CD4-positive, alpha-beta memory T cell (primary cell): ENCODE data around the gene PLD1. TPM values are rescaled to one million over a fixed set of nuclear protein-coding genes. Genes with fewer than 3 reads are reported as not detected.
"Not testable (repeated sequence)": the region's sequence is repeated elsewhere in the genome, so short reads cannot be mapped to it uniquely, and the experiment has no call there.

ENCODE experiments used
- CTCF ChIA-PET: fragments of 350-600 bp; sonication (Branson Sonifier 250); formaldehyde crosslinking; loops from one replicate; lab custom pipeline; 2021; ENCODE audit warnings: inconsistent platforms; ENCODE audit not compliant: partially characterized antibody; lab: Charles Lee
- POLR2A ChIA-PET: fragments of 350-600 bp; sonication (Branson Sonifier 250); formaldehyde crosslinking; loops from one replicate; lab custom pipeline; 2021; ENCODE audit not compliant: partially characterized antibody; lab: Charles Lee
- DNase-seq, 5 donors: peaks; one replicate each; pipeline versions ENCODE4 v3.0.0 to v3.0.0-alpha.2; 2020 to 2022; ENCODE audit warnings: mixed read lengths in 1 of 5
- H3K27ac ChIP-seq: one replicate; pipeline ENCODE4 v1.7.0; 2013; ENCODE audit warnings: low read depth, low read length
- H3K27me3 ChIP-seq: 2 replicates; pipeline ENCODE4 v1.7.0; 2013; ENCODE audit warnings: mild to moderate bottlenecking, low read length, moderate library complexity; ENCODE audit not compliant: insufficient read depth
- H3K36me3 ChIP-seq: 2 replicates; pipeline ENCODE4 v1.7.0; 2013; ENCODE audit warnings: mild to moderate bottlenecking, low read length, moderate library complexity; ENCODE audit not compliant: insufficient read depth
- H3K4me1 ChIP-seq: 2 replicates; pipeline ENCODE4 v1.7.0; 2013; ENCODE audit warnings: mild to moderate bottlenecking, low read length, moderate library complexity; ENCODE audit not compliant: insufficient read depth
- H3K4me3 ChIP-seq, 2 donors: one replicate each; pipeline ENCODE4 v1.7.0; 2013; ENCODE audit warnings: low read length in 2 of 2, mild to moderate bottlenecking in 1 of 2
- H3K9me3 ChIP-seq, 2 donors: one replicate each; pipeline ENCODE4 v1.7.0; 2013; ENCODE audit warnings: low read length in 2 of 2, control low read depth in 1 of 2; ENCODE audit not compliant: control insufficient read depth in 1 of 2
- H3K27ac Mint-ChIP-seq, 7 donors: one replicate each; pipeline ENCODE4 v1.8.0; 2020 to 2021; ENCODE audit warnings: mixed read lengths in 7 of 7, mild to moderate bottlenecking in 6 of 7, inconsistent platforms in 3 of 7, moderate library complexity in 3 of 7
- H3K27me3 Mint-ChIP-seq, 2 donors: one replicate each; pipeline ENCODE4 v1.8.0; 2020 to 2021; ENCODE audit warnings: mixed read lengths in 2 of 2
- H3K36me3 Mint-ChIP-seq, 2 donors: one replicate each; pipeline ENCODE4 v1.8.0; 2020 to 2021; ENCODE audit warnings: mixed read lengths in 2 of 2, inconsistent platforms in 1 of 2, mild to moderate bottlenecking in 1 of 2
- H3K4me1 Mint-ChIP-seq, 4 donors: one replicate each; pipeline ENCODE4 v1.8.0; 2020 to 2021; ENCODE audit warnings: mixed read lengths in 4 of 4, mild to moderate bottlenecking in 1 of 4
- H3K4me3 Mint-ChIP-seq, 8 donors: one replicate each; pipeline ENCODE4 v1.8.0; 2020 to 2021; ENCODE audit warnings: mixed read lengths in 8 of 8, mild to moderate bottlenecking in 7 of 8, moderate library complexity in 6 of 8, inconsistent platforms in 3 of 8
- H3K9me3 Mint-ChIP-seq, 8 donors: one replicate each; pipeline ENCODE4 v1.8.0; 2020 to 2021; ENCODE audit warnings: mixed read lengths in 8 of 8, mild to moderate bottlenecking in 5 of 8, inconsistent platforms in 3 of 8, moderate library complexity in 1 of 8
- intact Hi-C: fragments of 100-400 bp; cut with micrococcal nuclease; formaldehyde crosslinking; loops from one replicate; pipeline ENCODE4 v1.15.1; 2023
- polyA plus RNA-seq, 2 donors: library from polyadenylated mRNA; unstranded; fragments of 300-500 nt; fragmentation: Illumina TruSeq; gene quantifications; one replicate each; pipeline ENCODE4 v1.2.3, GENCODE V29; 2021
- total RNA-seq, 2 experiments: library from RNA; stranded (reverse); gene quantifications; one replicate each; pipeline ENCODE4 v1.2.3, GENCODE V29; 2021

The PLD1 gene
- total and polyA plus RNA-seq, 4 experiments from 2014 or later: 1.2 to 2.0 (median 1.3) TPM; not detected in 1

DNA sequence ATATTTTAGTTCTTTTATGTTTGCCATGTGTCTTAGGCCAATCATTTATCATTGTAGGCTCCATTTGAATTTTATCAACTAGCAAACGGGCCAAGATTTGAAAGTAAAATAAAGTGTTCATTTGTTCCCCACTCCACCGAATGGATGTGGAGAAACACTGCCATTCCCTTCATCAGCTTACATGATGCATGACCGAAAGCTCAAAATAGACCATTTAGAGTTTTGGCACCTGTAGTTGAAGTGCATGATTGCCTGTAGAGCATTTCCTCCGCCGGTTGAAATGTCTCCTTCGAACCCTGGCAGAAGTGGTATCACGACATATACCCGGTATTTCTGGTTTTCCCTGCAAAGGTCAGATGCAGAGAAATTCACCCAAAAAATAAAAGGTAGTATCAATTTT, 165.6 kb downstream of the PLD1 start:
- Histone ChIP-seq H3K4me3 (no peak overlapping the region), H3K27me3 (no peaks in the 10 kb centered on the region), H3K36me3 (no peaks in the 10 kb centered on the region), H3K4me1 (no peaks in the 10 kb centered on the region), H3K27ac (no peak overlapping the region), H3K9me3 (no peaks in the 10 kb centered on the region)
- intact Hi-C loops: loop anchor here (5.0 kb wide), 1 partner anchor 833 kb away; no protein-coding TSS in a partner anchor
- CTCF ChIA-PET: interaction anchor here (1.6 to 4.6 kb wide), 2 partner anchors 11 to 697 kb away, joined by 4 to 18 read pairs; no protein-coding TSS in a partner anchor
- no peaks in the 10 kb centered on the region for H3K4me1 Mint-ChIP-seq
- H3K9me3 Mint-ChIP-seq: no peaks in the 10 kb centered on the region
- no peaks in the 10 kb centered on the region for H3K36me3 Mint-ChIP-seq
- H3K27me3 Mint-ChIP-seq: no peaks in the 10 kb centered on the region
- POLR2A ChIA-PET: no interaction called here
- no peak overlapping the region for H3K4me3 Mint-ChIP-seq
- no peak for DNase-seq
- no peak overlapping the region for H3K27ac Mint-ChIP-seq

GRCh38 chr3:171643681-171644080, 166.6 kb downstream of the PLD1 start:
- intact Hi-C loops: no loop called here
- no peaks in the 10 kb centered on the region for H3K27me3 ChIP-seq
- CTCF ChIA-PET: interaction anchor here (1.2 to 4.6 kb wide), 2 partner anchors 190 to 698 kb away, joined by 3 to 18 read pairs; no protein-coding TSS in a partner anchor
- DNase-seq: no peak
- Mint-ChIP-seq H3K36me3 (no peaks in the 10 kb centered on the region), H3K27ac (no peak overlapping the region), H3K9me3 (no peaks in the 10 kb centered on the region), H3K27me3 (no peaks in the 10 kb centered on the region), H3K4me3 (no peak overlapping the region), H3K4me1 (no peaks in the 10 kb centered on the region)
- no peak overlapping the region for H3K4me3 ChIP-seq
- POLR2A ChIA-PET: no interaction called here
- no peaks in the 10 kb centered on the region for H3K36me3 ChIP-seq
- H3K9me3 ChIP-seq: no peaks in the 10 kb centered on the region
- no peaks in the 10 kb centered on the region for H3K4me1 ChIP-seq
- H3K27ac ChIP-seq: no peak overlapping the region

DNA sequence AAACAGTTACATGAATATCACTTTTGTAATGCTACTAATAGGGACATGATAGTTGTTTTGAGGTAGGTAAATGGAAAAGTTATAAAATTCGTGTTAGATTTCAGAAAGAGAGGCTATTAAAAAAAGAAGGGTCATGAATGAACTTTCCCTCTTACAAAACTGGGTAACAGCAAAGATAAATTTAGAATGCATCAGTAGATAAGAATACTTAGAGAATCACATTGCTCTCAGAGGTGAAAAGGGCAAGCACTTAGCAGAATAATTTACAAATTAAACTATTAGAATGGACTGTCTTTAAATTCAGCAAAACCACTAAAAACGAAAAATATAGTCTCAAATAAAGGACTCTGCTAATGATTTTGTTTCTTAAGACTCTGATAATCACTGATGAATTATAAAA, 167.2 kb downstream of the PLD1 start:
- no peaks in the 10 kb centered on the region for H3K4me1 Mint-ChIP-seq
- no peaks in the 10 kb centered on the region for H3K9me3 Mint-ChIP-seq
- H3K4me3 Mint-ChIP-seq: no peak overlapping the region
- ChIA-PET POLR2A (no interaction called here), CTCF (interaction anchor here (1.2 to 4.6 kb wide), 2 partner anchors 191 to 698 kb away, joined by 3 to 18 read pairs; no protein-coding TSS in a partner anchor)
- no peak overlapping the region for H3K27ac Mint-ChIP-seq
- intact Hi-C loops: no loop called here
- no peaks in the 10 kb centered on the region for H3K27me3 ChIP-seq
- no peak for DNase-seq
- no peak overlapping the region for H3K4me3 ChIP-seq
- H3K9me3 ChIP-seq: no peaks in the 10 kb centered on the region
- H3K36me3 Mint-ChIP-seq: no peaks in the 10 kb centered on the region
- H3K27ac ChIP-seq: no peak overlapping the region
- H3K36me3 ChIP-seq: no peaks in the 10 kb centered on the region
- H3K4me1 ChIP-seq: no peaks in the 10 kb centered on the region
- H3K27me3 Mint-ChIP-seq: no peaks in the 10 kb centered on the region

GRCh38 chr3:171640520-171641412, 169.5 kb downstream of the PLD1 start:
- Histone ChIP-seq H3K27ac (no peak overlapping the region), H3K4me3 (no peak overlapping the region), H3K9me3 (no peaks in the 10 kb centered on the region), H3K36me3 (no peaks in the 10 kb centered on the region), H3K4me1 (no peaks in the 10 kb centered on the region), H3K27me3 (no peaks in the 10 kb centered on the region)
- peaks cover 0 to 2% (median 0%) of the 10 kb centered on the region in 8 donors for H3K9me3 Mint-ChIP-seq
- H3K27me3 Mint-ChIP-seq: no peaks in the 10 kb centered on the region
- DNase-seq: no peak
- H3K4me1 Mint-ChIP-seq: peaks cover 0 to 4% (median under 1%) of the 10 kb centered on the region in 4 donors
- intact Hi-C loops: no loop called here
- H3K36me3 Mint-ChIP-seq: no peaks in the 10 kb centered on the region
- H3K4me3 Mint-ChIP-seq: no peak overlapping the region
- POLR2A ChIA-PET: no interaction called here
- H3K27ac Mint-ChIP-seq: no peak overlapping the region
- CTCF ChIA-PET: interaction anchor here (1.4 kb wide), 1 partner anchor 700 kb away, joined by 4 read pairs; no protein-coding TSS in a partner anchor

- no peak for DNase-seq
- Mint-ChIP-seq H3K9me3 (peaks cover 0 to 2% (median 0%) of the 10 kb centered on the region in 8 donors), H3K27ac (no peak overlapping the region), H3K36me3 (no peaks in the 10 kb centered on the region), H3K27me3 (no peaks in the 10 kb centered on the region), H3K4me1 (peaks cover 0 to 4% (median under 1%) of the 10 kb centered on the region in 4 donors), H3K4me3 (no peak overlapping the region)
- ChIA-PET CTCF (interaction anchor here (0.9 kb wide), 1 partner anchor 9 kb away, joined by 3 read pairs; no protein-coding TSS in a partner anchor), POLR2A (no interaction called here)
- Histone ChIP-seq H3K4me1 (no peaks in the 10 kb centered on the region), H3K36me3 (no peaks in the 10 kb centered on the region), H3K27ac (no peak overlapping the region), H3K4me3 (no peak overlapping the region), H3K9me3 (no peaks in the 10 kb centered on the region), H3K27me3 (no peaks in the 10 kb centered on the region)
- intact Hi-C loops: no loop called here
Observed at GRCh38 chr3:171636666-171637065, 173.6 kb downstream of the PLD1 start.

DNA sequence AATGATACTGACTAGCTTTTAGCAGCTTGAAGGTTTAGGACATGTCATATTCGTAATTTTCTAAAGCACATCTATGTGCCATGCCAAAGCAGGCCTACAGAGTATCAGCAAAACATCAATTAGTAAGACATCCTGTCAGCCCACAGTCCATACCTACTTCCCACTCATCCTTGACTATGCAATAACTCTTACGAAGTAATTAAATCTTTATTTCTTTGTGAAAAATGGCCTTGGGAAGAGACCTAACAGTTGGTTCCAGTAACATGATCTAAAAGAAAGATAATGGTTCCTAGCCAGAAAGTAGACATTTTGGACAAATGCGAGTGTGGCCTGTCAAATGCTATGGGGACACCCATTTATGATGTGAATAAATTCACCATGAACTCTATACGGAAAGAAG, 177.5 kb downstream of the PLD1 start:
- CTCF ChIA-PET: no interaction called here
- H3K27me3 ChIP-seq: no peaks in the 10 kb centered on the region
- H3K9me3 Mint-ChIP-seq: peaks cover 0 to 5% (median 0%) of the 10 kb centered on the region in 8 donors
- no peak overlapping the region for H3K4me3 Mint-ChIP-seq
- no peaks in the 10 kb centered on the region for H3K4me1 ChIP-seq
- H3K4me3 ChIP-seq: no peak overlapping the region
- no peaks in the 10 kb centered on the region for H3K36me3 Mint-ChIP-seq
- H3K27ac Mint-ChIP-seq: no peak overlapping the region
- POLR2A ChIA-PET: no interaction called here
- H3K9me3 ChIP-seq: no peaks in the 10 kb centered on the region
- H3K27me3 Mint-ChIP-seq: no peaks in the 10 kb centered on the region
- H3K27ac ChIP-seq: no peak overlapping the region
- peaks cover 0 to 4% (median under 1%) of the 10 kb centered on the region in 4 donors for H3K4me1 Mint-ChIP-seq
- intact Hi-C loops: no loop called here
- H3K36me3 ChIP-seq: no peaks in the 10 kb centered on the region
- DNase-seq: no peak

GRCh38 chr3:171626799-171627198, 183.5 kb downstream of the PLD1 start:
- H3K4me1 ChIP-seq, intact Hi-C loops, H3K36me3 ChIP-seq, H3K4me1 Mint-ChIP-seq, DNase-seq, CTCF ChIA-PET, H3K27ac ChIP-seq, H3K27me3 ChIP-seq, H3K36me3 Mint-ChIP-seq, POLR2A ChIA-PET, H3K27me3 Mint-ChIP-seq, H3K4me3 Mint-ChIP-seq, H3K27ac Mint-ChIP-seq, H3K9me3 ChIP-seq, H3K4me3 ChIP-seq: not testable (repeated sequence)
- peaks cover 2 to 18% (median 10%) of the 10 kb centered on the region in 8 donors for H3K9me3 Mint-ChIP-seq
